ENCODE results near the gene KCNH1. TPM values are rescaled to one million over a fixed set of nuclear protein-coding genes. Genes with fewer than 3 reads are reported as not detected.

KCNH1 gene
- polyA plus RNA-seq, 2 of the 4 experiments (the other 2 are of a cell fraction) = 5.1 to 7.9 TPM

- DNase-seq (ENCODE audit: low read depth in 1 of 2, low spot score in 1 of 2) (no peak), FAIRE-seq (no peak), ATAC-seq (no peak)
- no peak for TF ChIP-seq RAD21 (conservative IDR thresholded peaks at IDR 0.05 in 1 of 2, IDR thresholded peaks at IDR 0.05 in 1 of 2)
- no peak for TF ChIP-seq BHLHE40 (IDR thresholded peaks at IDR 0.05; ENCODE audit: low read depth, low read length)
- no peak for TF ChIP-seq RCOR1 (IDR thresholded peaks at IDR 0.05; ENCODE audit: low read depth, low read length)
- no peak for TF ChIP-seq KDM1A (IDR thresholded peaks at IDR 0.05; ENCODE audit: low read depth)
- TF ChIP-seq CHD2 (IDR thresholded peaks at IDR 0.05; ENCODE audit: low read length, partially characterized antibody) = no peak
- TF ChIP-seq MAZ (IDR thresholded peaks at IDR 0.05; ENCODE audit: borderline replicate concordance, low read depth, low read length) = no peak
- TF ChIP-seq RARB (CRISPR knock-in tag; IDR thresholded peaks at IDR 0.05) = no peak
- no peak for TF ChIP-seq MAFK (IDR thresholded peaks at IDR 0.05; ENCODE audit: partially characterized antibody)
- no peak for TF ChIP-seq CTCF (IDR thresholded peaks at IDR 0.05)
- no peak for TF ChIP-seq EHMT2 (IDR thresholded peaks at IDR 0.05; ENCODE audit: low read depth)
- no peak for TF ChIP-seq PBX3 (IDR thresholded peaks at IDR 0.05)
- TF ChIP-seq CHD4 (IDR thresholded peaks at IDR 0.05; ENCODE audit: borderline replicate concordance) = no peak
- no peak for TF ChIP-seq ZSCAN20 (CRISPR knock-in tag; IDR thresholded peaks at IDR 0.05)
- Histone ChIP-seq H3K27ac (no peak overlapping the region), H3K4me2 (no peak overlapping the region), H3K4me3 (no peak overlapping the region), H3K4me1 (peaks cover 15% of the 10 kb centered on the region; the same call in 2 of the 3 replicates), H3K9me3 (no peaks in the 10 kb centered on the region)
- CTCF ChIA-PET = no interaction called here
- POLR2A ChIA-PET = no interaction called here
- WGBS (ENCODE audit: missing lambda C conversion rate) = 65% methylated on average over 6 of the region's 6 CpGs
Observed at GRCh38 chr1:210657806-210658205, 476.1 kb downstream of the KCNH1 start.

GRCh38 chr1:210655511-210655910 is 478.4 kb downstream of the KCNH1 start:
- Histone ChIP-seq H3K9me3 (no peaks in the 10 kb centered on the region), H3K27ac (peak overlapping the region in 1 of 2 experiments; percentile 36; a peak in 3 of 6 replicates), H3K4me1 (peaks cover 15% of the 10 kb centered on the region; the same call in 2 of the 3 replicates), H3K4me2 (peak overlapping the region; percentile 22; the same call in 2 of the 3 replicates), H3K4me3 (no peak overlapping the region)
- DNase-seq (ENCODE audit: low read depth in 1 of 2, low spot score in 1 of 2) = peak in 1 of 2 experiments; percentile 33
- WGBS (ENCODE audit: missing lambda C conversion rate) = 24% methylated on average over 7 of the region's 7 CpGs
- POLR2A ChIA-PET = no interaction called here
- TF ChIP-seq SMC3 (IDR thresholded peaks at IDR 0.05) = no peak
- TF ChIP-seq ZFP36 (IDR thresholded peaks at IDR 0.05; ENCODE audit: borderline replicate concordance, partially characterized antibody) = no peak
- TF ChIP-seq ZC3H11A (IDR thresholded peaks at IDR 0.05) = no peak
- TF ChIP-seq FOSL2 (IDR thresholded peaks at IDR 0.05) = no peak
- peak; percentile 27; the same call in 1 of the 2 replicates for TF ChIP-seq FOSL2 (CRISPR knock-in tag; IDR thresholded peaks at IDR 0.05)
- peak; percentile 26 to 62; a peak in 3 of 6 replicates for ATAC-seq
- CTCF ChIA-PET = interaction anchor here (1.0 to 1.6 kb wide), 2 partner anchors 24 to 479 kb away, joined by 3 to 6 read pairs; partner anchors contain the start of gene KCNH1
- FAIRE-seq = no peak

- ChIA-PET CTCF (interaction anchor here (0.5 to 1.6 kb wide), 4 partner anchors 23 to 480 kb away, joined by 3 to 6 read pairs (median 4); partner anchors contain the start of gene KCNH1), POLR2A (no interaction called here)
- no peaks in the 10 kb centered on the region for H3K9me3 ChIP-seq
- 69% methylated on average over 7 of the region's 7 CpGs for WGBS (ENCODE audit: missing lambda C conversion rate)
- FAIRE-seq (no peak), ATAC-seq (peak; percentile 39 to 56; a peak in 4 of 6 replicates), DNase-seq (ENCODE audit: low read depth in 1 of 2, low spot score in 1 of 2) (peak in 1 of 2 experiments; percentile 21)
- H3K4me2 ChIP-seq = no peak overlapping the region
- no peak overlapping the region for H3K4me3 ChIP-seq
- TF ChIP-seq POLR2A (IDR thresholded peaks at IDR 0.05; ENCODE audit: low read length) (no peak), CHD4 (IDR thresholded peaks at IDR 0.05; ENCODE audit: borderline replicate concordance) (no peak), TP53 (CRISPR knock-in tag; IDR thresholded peaks at IDR 0.05) (no peak), ZFP36 (IDR thresholded peaks at IDR 0.05; ENCODE audit: borderline replicate concordance, partially characterized antibody) (no peak), CHD2 (IDR thresholded peaks at IDR 0.05; ENCODE audit: low read length, partially characterized antibody) (no peak), MYC (IDR thresholded peaks at IDR 0.05; ENCODE audit: borderline replicate concordance, low read length) (no peak), EP300 (IDR thresholded peaks at IDR 0.05) (no peak), JUN (IDR thresholded peaks at IDR 0.05) (no peak), HES2 (IDR thresholded peaks at IDR 0.05) (no peak), BCL3 (IDR thresholded peaks at IDR 0.05) (no peak), PHF8 (IDR thresholded peaks at IDR 0.05; ENCODE audit: borderline replicate concordance, low read depth) (no peak), NPAS2 (CRISPR knock-in tag; IDR thresholded peaks at IDR 0.05; ENCODE audit: borderline replicate concordance) (no peak), HDAC2 (IDR thresholded peaks at IDR 0.05) (no peak), HOXB13 (CRISPR knock-in tag; IDR thresholded peaks at IDR 0.05; ENCODE audit: low read depth) (no peak), SMC3 (IDR thresholded peaks at IDR 0.05) (no peak)
- H3K4me1 ChIP-seq = peaks cover 15% of the 10 kb centered on the region; the same call in 2 of the 3 replicates
- peak overlapping the region in 1 of 2 experiments; percentile 36; a peak in 2 of 6 replicates for H3K27ac ChIP-seq
Observed at GRCh38 chr1:210654176-210654981, 479.6 kb downstream of the KCNH1 start.

Data from A549 (cell line).